ENCODE data around the gene NTHL1.

- TF ChIP-seq POLR2A (IDR thresholded peaks at IDR 0.05) = no peak
- no peak for TF ChIP-seq CTCF (IDR thresholded peaks at IDR 0.05)
- no peak for TF ChIP-seq EP300 (IDR thresholded peaks at IDR 0.05)
- TF ChIP-seq POLR2AphosphoS5 (IDR thresholded peaks at IDR 0.05) = no peak
These were observed 33.8 kb upstream of the NTHL1 start for GRCh38 chr16:2081201-2082084.
